NCI-H526 treated with DMSO at 0.1 percent for 48 hours (cell line): ENCODE measurements around the gene DLG4.

Source experiments
- DNase-seq: peaks from one replicate; lab custom pipeline; 2025; lab: John Stamatoyannopoulos, UW

Gene DLG4

GRCh38 chr17:7214300-7215135 lies 5.1 kb downstream of the DLG4 start:
- DNase-seq: peak; percentile 90

GRCh38 chr17:7213895-7214299 lies 5.7 kb downstream of the DLG4 start:
- DNase-seq: peak; percentile 82

- no peak for DNase-seq
Observed at GRCh38 chr17:7211491-7212273, 8.0 kb downstream of the DLG4 start.

GRCh38 chr17:7208754-7209460 lies 10.7 kb downstream of the DLG4 start:
- no peak for DNase-seq

GRCh38 chr17:7208027-7208571 lies 11.5 kb downstream of the DLG4 start:
- DNase-seq: no peak

- no peak for DNase-seq
Observed at GRCh38 chr17:7207120-7208001, 12.3 kb downstream of the DLG4 start.

- no peak for DNase-seq
Observed at GRCh38 chr17:7205561-7205960, 14.1 kb downstream of the DLG4 start.

- DNase-seq: no peak
Observed at GRCh38 chr17:7204828-7205461, 14.7 kb downstream of the DLG4 start.

- DNase-seq: no peak
Observed at GRCh38 chr17:7204336-7204735, 15.3 kb downstream of the DLG4 start.

GRCh38 chr17:7203391-7203790 lies 16.2 kb downstream of the DLG4 start:
- no peak for DNase-seq

GRCh38 chr17:7196651-7197401 lies 22.8 kb downstream of the DLG4 start:
- DNase-seq: no peak

- DNase-seq: no peak
Observed at GRCh38 chr17:7195971-7196370, 23.7 kb downstream of the DLG4 start.

- no peak for DNase-seq
Observed at GRCh38 chr17:7192271-7192937, 27.2 kb downstream of the DLG4 start.

- no peak for DNase-seq
Observed at GRCh38 chr17:7191571-7192270, 27.9 kb downstream of the DLG4 start.

- no peak for DNase-seq
Observed at GRCh38 chr17:7191069-7191468, 28.6 kb downstream of the DLG4 start.

- DNase-seq: no peak
Observed at GRCh38 chr17:7190276-7190917, 29.2 kb downstream of the DLG4 start.

- DNase-seq: no peak
Observed at GRCh38 chr17:7186241-7186640, 33.4 kb downstream of the DLG4 start.

- no peak for DNase-seq
Observed at GRCh38 chr17:7184647-7185046, 35.0 kb downstream of the DLG4 start.
